Bone marrow (tissue), 2 donors: ENCODE results near the gene LMNTD2.
A peak's percentile ranks its signal among the peaks of the same experiment; 100 is the strongest.

ENCODE experiments used
- DNase-seq, 2 donors: peaks; one replicate each; lab custom pipeline; 2025; lab: John Stamatoyannopoulos, UW

The LMNTD2 gene

GRCh38 chr11:553083-553987 lies 7.2 kb downstream of the LMNTD2 start:
- DNase-seq, result no peak

GRCh38 chr11:551596-551995 lies 8.9 kb downstream of the LMNTD2 start:
- no peak for DNase-seq

GRCh38 chr11:551131-551530 lies 9.4 kb downstream of the LMNTD2 start:
- no peak for DNase-seq

GRCh38 chr11:550746-551085 lies 9.8 kb downstream of the LMNTD2 start:
- DNase-seq, result no peak

GRCh38 chr11:550021-550745 lies 10.4 kb downstream of the LMNTD2 start:
- DNase-seq, result no peak

- no peak for DNase-seq
These were observed 11.6 kb downstream of the LMNTD2 start for GRCh38 chr11:548700-549603.

GRCh38 chr11:545171-545570 lies 15.4 kb downstream of the LMNTD2 start:
- no peak for DNase-seq

- no peak for DNase-seq
These were observed 15.7 kb downstream of the LMNTD2 start for GRCh38 chr11:544817-545166.

- DNase-seq, result no peak
These were observed 19.1 kb downstream of the LMNTD2 start for GRCh38 chr11:541433-541885.

- DNase-seq, result no peak
These were observed 19.7 kb downstream of the LMNTD2 start for GRCh38 chr11:540583-541432.

GRCh38 chr11:539971-540481 lies 20.5 kb downstream of the LMNTD2 start:
- no peak for DNase-seq

GRCh38 chr11:538431-539051 lies 22.0 kb downstream of the LMNTD2 start:
- no peak for DNase-seq

- DNase-seq, result no peak
These were observed 22.7 kb downstream of the LMNTD2 start for GRCh38 chr11:537622-538430.

GRCh38 chr11:536841-537621 lies 23.5 kb downstream of the LMNTD2 start, which contains the start of gene LRRC56:
LRRC56 (plus strand) TSS chr11:537527; CDS start chr11:540685, 3,158 bp downstream.
- DNase-seq, result peak in 1 of 2 donors; percentile 59

GRCh38 chr11:535519-536454 lies 24.8 kb downstream of the LMNTD2 start, which contains the start of gene HRAS:
HRAS (minus strand) TSS chr11:535576.
- DNase-seq, result peak; percentile 75 to 78

- DNase-seq, result no peak
These were observed 25.4 kb downstream of the LMNTD2 start for GRCh38 chr11:535210-535518.

GRCh38 chr11:534396-535209 lies 25.9 kb downstream of the LMNTD2 start:
- no peak for DNase-seq
